Thyroid gland (tissue), 4 donors: ENCODE data around the gene ARMC9. TPM values are rescaled to one million over a fixed set of nuclear protein-coding genes. Genes with fewer than 3 reads are reported as not detected.

Source experiments
- DNase-seq, 2 donors: peaks; one replicate each; pipeline ENCODE4 v3.0.0-alpha.2; 2019
- H3K27ac ChIP-seq, 3 donors: fragments of 200-600 bp; sonication (generic); 1 replicate in 2 of 3; 2 replicates in 1 of 3; pipeline ENCODE4 v1.5.1; 2016 to 2019; ENCODE audit warnings: mild to moderate bottlenecking in 1 of 3, moderate library complexity in 1 of 3
- H3K27me3 ChIP-seq: fragments of 200-600 bp; sonication (generic); one replicate; pipeline ENCODE4 v1.5.1; 2019
- H3K36me3 ChIP-seq, 2 donors: fragments of 200-600 bp; sonication (generic); one replicate each; pipeline ENCODE4 v1.5.1; 2016 to 2019
- H3K4me1 ChIP-seq, 2 donors: fragments of 200-600 bp; sonication (generic); one replicate each; pipeline ENCODE4 v1.5.1; 2017 to 2019
- H3K4me3 ChIP-seq, 3 donors: fragments of 200-600 bp; sonication (generic); replicated peaks in 1 of 3; 1 replicate in 2 of 3; 2 replicates in 1 of 3; pipeline ENCODE4 v1.5.1; 2016; ENCODE audit warnings: mild to moderate bottlenecking in 1 of 3
- H3K9me3 ChIP-seq: fragments of 200-600 bp; sonication (generic); one replicate; pipeline ENCODE4 v1.5.1; 2017
- POLR2A ChIP-seq, 2 donors: fragments of 450-650 bp; IDR thresholded peaks; one replicate each; pipeline ENCODE4 v1.6.1; 2017; ENCODE audit warnings: antibody characterized with exemption in 2 of 2, mild to moderate bottlenecking in 2 of 2, moderate library complexity in 1 of 2
- WGBS, 2 donors: methylation state at CpG; one replicate each; pipeline ENCODE4 v1.1.5; 2017; 5-methylcytosine and 5-hydroxymethylcytosine counted together
- intact Hi-C: fragments of 100-400 bp; cut with DNase I; formaldehyde crosslinking; loops from one replicate; pipeline ENCODE4 v1.15.1; 2023
- total RNA-seq, 4 donors: library from RNA; depleted of rRNA; stranded (reverse); fragments of >200 nt; gene quantifications; one replicate each; pipeline ENCODE4 v1.2.3, GENCODE V29; 2016
- TF ChIP-seq, protein P1 (sequence below), 6 experiments: fragments of 200-600 bp in 3 of 6; fragments of 450-650 bp in 3 of 6; sonication (generic) in 3 of 6; IDR thresholded peaks; one replicate each; pipeline ENCODE4 v1.5.1; 2016 to 2019; ENCODE audit warnings: antibody characterized with exemption in 6 of 6, mild to moderate bottlenecking in 2 of 6, inconsistent platforms in 1 of 6, moderate library complexity in 1 of 6

Gene ARMC9, protein sequence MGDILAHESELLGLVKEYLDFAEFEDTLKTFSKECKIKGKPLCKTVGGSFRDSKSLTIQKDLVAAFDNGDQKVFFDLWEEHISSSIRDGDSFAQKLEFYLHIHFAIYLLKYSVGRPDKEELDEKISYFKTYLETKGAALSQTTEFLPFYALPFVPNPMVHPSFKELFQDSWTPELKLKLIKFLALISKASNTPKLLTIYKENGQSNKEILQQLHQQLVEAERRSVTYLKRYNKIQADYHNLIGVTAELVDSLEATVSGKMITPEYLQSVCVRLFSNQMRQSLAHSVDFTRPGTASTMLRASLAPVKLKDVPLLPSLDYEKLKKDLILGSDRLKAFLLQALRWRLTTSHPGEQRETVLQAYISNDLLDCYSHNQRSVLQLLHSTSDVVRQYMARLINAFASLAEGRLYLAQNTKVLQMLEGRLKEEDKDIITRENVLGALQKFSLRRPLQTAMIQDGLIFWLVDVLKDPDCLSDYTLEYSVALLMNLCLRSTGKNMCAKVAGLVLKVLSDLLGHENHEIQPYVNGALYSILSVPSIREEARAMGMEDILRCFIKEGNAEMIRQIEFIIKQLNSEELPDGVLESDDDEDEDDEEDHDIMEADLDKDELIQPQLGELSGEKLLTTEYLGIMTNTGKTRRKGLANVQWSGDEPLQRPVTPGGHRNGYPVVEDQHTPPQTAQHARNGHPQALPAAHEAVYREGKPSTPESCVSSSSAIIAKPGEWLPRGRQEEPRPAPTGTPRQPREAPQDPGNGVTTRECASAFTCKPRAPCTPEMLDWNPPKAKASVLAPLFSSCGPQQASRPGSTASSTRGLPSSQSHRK
- 10 to 100 TPM; 20.3 to 30.7 (median 28.0) TPM for total RNA-seq

DNA sequence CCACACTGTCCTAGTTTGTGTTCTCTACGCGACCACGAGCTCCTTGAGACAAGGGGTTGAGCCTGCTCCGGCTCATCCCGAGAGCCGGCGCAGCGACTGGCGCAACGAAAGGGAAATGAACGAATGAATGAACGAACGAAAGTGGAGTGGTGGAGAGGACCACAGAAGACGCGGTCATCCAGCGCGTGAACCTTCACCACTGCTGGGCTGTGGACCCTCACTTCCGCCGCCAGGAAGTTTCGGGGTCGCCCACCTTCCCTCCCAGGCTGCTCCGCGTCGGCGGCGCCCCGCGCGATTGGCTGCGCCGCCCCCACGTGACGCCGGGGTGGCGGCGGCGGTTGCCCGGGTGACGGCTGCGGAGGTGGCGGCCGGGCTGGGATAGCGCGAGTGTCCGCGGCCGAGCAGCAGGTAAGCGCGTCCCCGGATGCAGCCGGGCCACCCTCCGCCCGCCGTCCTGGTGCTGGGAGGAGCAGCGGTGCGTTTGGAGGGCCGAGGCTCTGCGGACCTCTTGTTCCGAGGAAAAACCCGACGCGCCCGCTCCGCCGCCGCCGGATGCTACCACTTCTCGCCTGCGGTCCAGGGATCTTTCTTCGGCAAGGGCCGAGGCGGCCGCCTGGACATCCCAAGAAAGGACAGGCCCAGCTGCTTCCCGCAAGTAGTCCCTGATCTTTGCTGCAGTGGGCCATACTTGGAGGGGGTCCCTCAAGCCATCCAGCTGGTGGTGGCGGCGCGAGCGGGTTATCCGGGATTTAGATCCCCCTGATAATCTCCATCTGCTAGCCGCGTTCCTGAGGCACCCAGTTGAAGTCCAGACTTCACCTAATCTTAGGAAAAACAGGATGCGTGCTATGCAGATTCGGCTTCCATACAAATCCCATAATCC is at the start of gene ARMC9:
Gene ARMC9 (plus strand): TSS at position 341 of the 883 bp plus-strand sequence. CDS start 7,608 bp downstream, outside the sequence.
- DNase-seq = peak; percentile 79 to 83
- 1 to 2% methylated on average over 24 to 31 of the region's 83 CpGs for WGBS, 2 donors
- Histone ChIP-seq H3K27ac (peak within 1 kb of the TSS in 1 of 3 donors; percentile 34), H3K4me3 (peak within 1 kb of the TSS; percentile 51 to 97 (median 60)), H3K4me1 (peaks cover 0 to 6% of the 10 kb centered on the region in 2 donors), H3K36me3 (no peaks in the 10 kb centered on the region), H3K27me3 (no peaks in the 10 kb centered on the region), H3K9me3 (no peaks in the 10 kb centered on the region)
- TF ChIP-seq POLR2A (IDR thresholded peaks at IDR 0.05) = peak in 1 of 2 donors; percentile 69
- TF ChIP-seq, protein P1, sequence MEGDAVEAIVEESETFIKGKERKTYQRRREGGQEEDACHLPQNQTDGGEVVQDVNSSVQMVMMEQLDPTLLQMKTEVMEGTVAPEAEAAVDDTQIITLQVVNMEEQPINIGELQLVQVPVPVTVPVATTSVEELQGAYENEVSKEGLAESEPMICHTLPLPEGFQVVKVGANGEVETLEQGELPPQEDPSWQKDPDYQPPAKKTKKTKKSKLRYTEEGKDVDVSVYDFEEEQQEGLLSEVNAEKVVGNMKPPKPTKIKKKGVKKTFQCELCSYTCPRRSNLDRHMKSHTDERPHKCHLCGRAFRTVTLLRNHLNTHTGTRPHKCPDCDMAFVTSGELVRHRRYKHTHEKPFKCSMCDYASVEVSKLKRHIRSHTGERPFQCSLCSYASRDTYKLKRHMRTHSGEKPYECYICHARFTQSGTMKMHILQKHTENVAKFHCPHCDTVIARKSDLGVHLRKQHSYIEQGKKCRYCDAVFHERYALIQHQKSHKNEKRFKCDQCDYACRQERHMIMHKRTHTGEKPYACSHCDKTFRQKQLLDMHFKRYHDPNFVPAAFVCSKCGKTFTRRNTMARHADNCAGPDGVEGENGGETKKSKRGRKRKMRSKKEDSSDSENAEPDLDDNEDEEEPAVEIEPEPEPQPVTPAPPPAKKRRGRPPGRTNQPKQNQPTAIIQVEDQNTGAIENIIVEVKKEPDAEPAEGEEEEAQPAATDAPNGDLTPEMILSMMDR (IDR thresholded peaks at IDR 0.05) = peak in 1 of 6 experiments; percentile 15
- intact Hi-C loops = no loop called here

DNA sequence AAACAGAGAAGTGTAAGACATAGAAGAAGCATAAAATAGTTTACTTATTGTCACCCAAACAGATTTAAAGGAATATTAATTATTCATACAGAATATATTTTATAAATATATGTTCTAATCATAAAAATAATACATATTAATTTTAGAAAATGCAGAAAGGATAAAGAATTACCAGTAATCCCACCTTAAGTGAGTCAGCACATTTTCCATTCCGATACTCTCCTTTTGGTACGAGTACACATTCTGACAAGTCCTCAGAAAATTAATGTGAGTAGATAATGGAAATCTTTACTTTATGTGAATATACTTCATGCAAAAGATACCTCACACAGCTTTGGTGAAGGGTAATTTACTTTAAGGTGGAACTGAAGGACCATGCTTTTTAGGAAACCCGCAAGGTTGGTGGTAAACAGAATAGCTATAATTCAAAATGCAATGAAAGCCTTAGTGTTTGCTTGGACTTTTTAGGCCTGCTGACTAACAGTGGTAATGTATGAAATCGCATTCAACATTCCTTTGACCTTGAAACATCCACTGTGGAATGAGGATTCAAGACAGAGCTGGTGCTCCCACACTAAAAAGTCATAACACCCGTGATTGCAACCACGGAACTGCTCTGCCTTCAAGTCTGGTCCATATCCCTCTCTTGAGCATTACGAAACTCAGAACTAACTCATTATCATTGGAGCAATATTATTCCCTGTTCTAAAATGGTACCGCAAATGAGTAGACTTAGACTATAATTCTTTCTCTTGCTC is 45.5 kb upstream of the ARMC9 start:
- Histone ChIP-seq H3K27me3 (no peaks in the 10 kb centered on the region), H3K4me3 (no peak overlapping the region), H3K36me3 (peaks cover 7 to 11% of the 10 kb centered on the region in 2 donors), H3K4me1 (peaks cover under 1 to 2% of the 10 kb centered on the region in 2 donors), H3K9me3 (no peaks in the 10 kb centered on the region), H3K27ac (no peak overlapping the region)
- intact Hi-C loops = no loop called here
- no peak for TF ChIP-seq POLR2A (IDR thresholded peaks at IDR 0.05)
- TF ChIP-seq, protein P1 (IDR thresholded peaks at IDR 0.05) = no peak
- no peak for DNase-seq
- 87 to 94% methylated on average over 8 of the region's 8 CpGs for WGBS, 2 donors

DNA sequence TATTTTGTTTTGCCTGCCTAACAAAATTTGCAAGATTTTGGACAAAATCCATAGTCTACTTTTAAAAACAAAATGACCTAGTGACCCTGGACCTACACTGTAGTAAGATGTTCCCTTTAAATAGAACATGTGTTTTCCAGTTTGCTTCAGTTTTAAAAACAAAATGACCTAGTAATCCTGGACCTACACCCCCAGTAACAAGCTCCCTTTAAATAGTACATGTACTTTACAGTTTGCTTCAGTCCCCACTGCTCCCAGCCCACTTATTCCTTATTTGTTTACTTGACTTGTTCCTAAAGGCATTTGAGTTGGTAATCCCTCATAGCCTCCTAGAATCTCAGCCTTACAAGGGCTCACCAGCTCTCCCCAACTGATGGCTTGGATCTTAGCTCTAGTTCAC is 39.1 kb upstream of the ARMC9 start:
- Histone ChIP-seq H3K27ac (no peak overlapping the region), H3K9me3 (no peaks in the 10 kb centered on the region), H3K27me3 (no peaks in the 10 kb centered on the region), H3K4me1 (no peaks in the 10 kb centered on the region), H3K4me3 (no peak overlapping the region), H3K36me3 (no peaks in the 10 kb centered on the region)
- intact Hi-C loops = no loop called here
- no peak for DNase-seq
- no peak for TF ChIP-seq POLR2A (IDR thresholded peaks at IDR 0.05)
- TF ChIP-seq, protein P1 (IDR thresholded peaks at IDR 0.05) = no peak

DNA sequence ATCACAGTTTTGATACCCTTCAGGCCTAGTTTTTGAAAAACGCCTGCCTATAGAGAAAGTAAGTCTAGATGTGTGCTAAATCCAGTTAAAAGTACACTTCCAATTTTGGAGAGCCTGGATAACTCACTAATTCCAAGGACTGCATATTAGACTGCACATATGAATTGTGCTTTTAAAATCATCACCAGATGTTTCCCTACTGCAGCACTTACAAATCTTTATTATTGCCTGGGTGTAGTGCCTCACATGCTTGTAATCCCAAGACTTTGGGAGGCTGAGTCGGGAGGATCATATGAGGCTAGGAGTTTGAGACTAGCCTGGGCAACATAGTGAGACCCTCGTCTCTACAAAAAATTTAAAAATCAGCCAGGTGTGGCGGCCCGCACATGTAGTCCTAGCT is 37.7 kb upstream of the ARMC9 start:
- TF ChIP-seq, protein P1 (IDR thresholded peaks at IDR 0.05) = no peak
- no peak overlapping the region for H3K27ac ChIP-seq
- H3K9me3 ChIP-seq = no peaks in the 10 kb centered on the region
- H3K27me3 ChIP-seq = no peaks in the 10 kb centered on the region
- H3K4me1 ChIP-seq = no peaks in the 10 kb centered on the region
- intact Hi-C loops = no loop called here
- DNase-seq = no peak
- H3K36me3 ChIP-seq = peaks cover 0 to under 1% of the 10 kb centered on the region in 2 donors
- no peak overlapping the region for H3K4me3 ChIP-seq
- WGBS, 2 donors = 95 to 98% methylated on average over 5 of the region's 5 CpGs
